GM12892 (cell line): ENCODE measurements around the gene CYP17A1.
"Not testable (repeated sequence)": the region's sequence is repeated elsewhere in the genome, so short reads cannot be mapped to it uniquely, and the experiment has no call there.

Source experiments
- DNase-seq: peaks from one replicate; pipeline ENCODE4 v3.0.0; 2011; ENCODE audit not compliant: insufficient read length
- FAIRE-seq: peaks from 2 replicates; lab custom pipeline; 2011; peaks lifted over from hg19 to GRCh38; lab: Jason Lieb, UNC
- POLR2A ChIP-seq: IDR thresholded peaks from 2 replicates; pipeline ENCODE4 v1.6.1; 2011; ENCODE audit warnings: low read depth, low read length, control low read depth
- POLR2AphosphoS5 ChIP-seq: IDR thresholded peaks from 2 replicates; pipeline ENCODE4 v1.6.1; 2011; ENCODE audit warnings: low read depth, low read length, control low read depth
- TAF1 ChIP-seq: IDR thresholded peaks from 2 replicates; pipeline ENCODE4 v1.6.1; 2011; ENCODE audit warnings: low read depth, mild to moderate bottlenecking, control low read depth, low read length, borderline replicate concordance

CYP17A1 gene

GRCh38 chr10:102850025-102850518, 12.9 kb upstream of the CYP17A1 start:
- TF ChIP-seq POLR2A (no peak), TAF1 (no peak), POLR2AphosphoS5 (no peak)
- FAIRE-seq (no peak), DNase-seq (no peak)

- no peak for DNase-seq
- TF ChIP-seq POLR2A (no peak), POLR2AphosphoS5 (no peak), TAF1 (no peak)
- FAIRE-seq = no peak
Measured at GRCh38 chr10:102845352-102845902, 8.2 kb upstream of the CYP17A1 start.

DNA sequence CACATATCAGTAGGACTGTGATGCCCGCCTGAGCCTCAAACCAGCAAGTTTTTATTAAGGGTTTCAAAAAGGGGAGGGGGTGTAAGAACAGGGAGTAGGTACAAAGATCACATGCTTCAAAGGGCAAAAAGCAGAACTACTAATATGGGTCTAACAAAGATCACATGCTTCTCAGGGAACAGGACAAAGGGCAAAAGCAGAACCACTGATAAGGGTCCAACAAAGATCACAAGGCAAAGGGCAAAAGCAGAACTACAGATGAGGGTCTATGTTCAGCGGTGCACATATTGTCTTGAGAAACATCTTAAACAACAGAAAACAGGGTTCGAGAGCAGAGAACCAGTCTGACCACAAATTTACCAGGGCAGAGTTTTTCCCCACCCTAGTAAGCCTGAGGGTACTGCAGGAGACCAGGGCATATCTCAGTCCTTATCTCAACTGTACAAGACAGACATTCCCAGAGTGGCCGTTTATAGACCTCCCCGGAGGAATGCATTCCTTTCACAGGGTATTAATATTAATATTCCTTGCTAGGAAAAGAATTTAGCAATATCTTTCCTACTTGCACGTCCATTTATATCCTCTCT, 7.1 kb upstream of the CYP17A1 start:
- not testable (repeated sequence) for DNase-seq, FAIRE-seq

DNA sequence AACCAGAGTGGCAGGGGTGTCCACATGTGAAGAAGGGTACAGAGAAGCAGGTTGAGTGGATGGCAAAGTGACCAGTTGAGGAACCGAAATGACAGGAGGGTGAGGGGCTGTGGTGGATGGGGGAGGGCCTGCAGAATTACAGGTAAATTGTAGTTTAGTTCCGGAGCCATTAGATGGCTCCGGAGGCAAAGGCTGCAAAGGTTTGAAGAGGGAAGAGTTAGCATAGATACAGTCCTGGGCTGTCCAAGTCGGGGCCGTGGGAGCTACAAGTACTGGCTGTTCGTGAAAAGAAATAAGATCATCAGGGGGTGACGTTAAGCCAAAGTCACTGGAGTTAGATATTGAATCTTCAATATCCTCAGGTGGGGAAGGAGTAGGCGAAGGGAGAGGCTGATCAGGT, 5.9 kb upstream of the CYP17A1 start:
- FAIRE-seq, DNase-seq: not testable (repeated sequence)

DNA sequence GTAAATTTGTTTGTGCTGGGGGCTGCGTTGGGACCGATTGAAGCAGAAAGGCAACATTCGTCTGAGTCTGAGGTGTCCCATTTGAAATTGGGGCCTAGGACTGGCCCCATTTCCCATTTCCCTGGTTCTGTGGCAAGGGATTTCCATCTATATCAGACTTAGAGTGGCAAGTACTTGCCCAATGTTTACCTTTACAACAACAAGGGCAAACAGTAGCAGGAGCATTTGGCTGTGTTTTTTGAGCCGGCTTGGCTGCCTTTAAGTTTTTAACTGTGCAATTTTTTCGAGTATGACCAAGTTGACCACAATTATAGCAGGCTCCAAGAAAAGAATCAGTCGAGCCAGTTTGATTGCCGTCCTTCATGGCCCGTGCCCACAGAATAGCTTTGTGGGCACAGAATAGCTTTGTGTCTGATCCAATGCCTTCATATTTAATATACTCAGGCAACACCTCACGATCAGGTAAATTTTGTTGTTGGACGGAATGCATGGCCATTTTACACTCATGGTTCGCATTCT, 4.7 kb upstream of the CYP17A1 start:
- DNase-seq = no peak
- FAIRE-seq = no peak
- TF ChIP-seq POLR2AphosphoS5 (no peak), TAF1 (no peak), POLR2A (no peak)

DNA sequence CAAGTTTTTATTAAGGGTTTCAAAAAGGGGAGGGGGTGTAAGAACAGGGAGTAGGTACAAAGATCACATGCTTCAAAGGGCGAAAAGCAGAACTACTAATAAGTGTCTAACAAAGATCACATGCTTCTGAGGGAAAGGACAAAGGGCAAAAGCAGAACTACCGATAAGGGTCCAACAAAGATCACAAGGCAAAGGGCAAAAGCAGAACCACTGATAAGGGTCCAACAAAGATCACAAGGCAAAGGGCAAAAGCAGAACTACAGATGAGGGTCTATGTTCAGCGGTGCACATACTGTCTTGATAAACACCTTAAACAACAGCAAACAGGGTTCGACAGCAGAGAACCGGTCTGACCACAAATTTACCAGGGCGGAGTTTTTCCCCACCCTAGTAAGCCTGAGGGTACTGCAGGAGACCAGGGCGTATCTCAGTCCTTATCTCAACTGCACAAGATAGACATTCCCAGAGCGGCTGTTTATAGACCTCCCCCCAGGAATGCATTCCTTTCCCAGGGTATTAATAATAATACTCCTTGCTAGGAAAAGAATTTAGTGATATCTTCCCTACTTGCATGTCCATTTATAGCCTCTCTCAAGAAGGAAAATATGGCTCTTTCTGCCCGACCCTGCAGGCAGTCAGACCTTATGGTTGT, 1.2 kb upstream of the CYP17A1 start:
- not testable (repeated sequence) for FAIRE-seq, DNase-seq

- no peak for TF ChIP-seq POLR2AphosphoS5
- TF ChIP-seq TAF1 = no peak
- TF ChIP-seq POLR2A = no peak
- DNase-seq = peak; percentile 69
Measured at GRCh38 chr10:102835007-102835482, 2.2 kb downstream of the CYP17A1 start.

DNA sequence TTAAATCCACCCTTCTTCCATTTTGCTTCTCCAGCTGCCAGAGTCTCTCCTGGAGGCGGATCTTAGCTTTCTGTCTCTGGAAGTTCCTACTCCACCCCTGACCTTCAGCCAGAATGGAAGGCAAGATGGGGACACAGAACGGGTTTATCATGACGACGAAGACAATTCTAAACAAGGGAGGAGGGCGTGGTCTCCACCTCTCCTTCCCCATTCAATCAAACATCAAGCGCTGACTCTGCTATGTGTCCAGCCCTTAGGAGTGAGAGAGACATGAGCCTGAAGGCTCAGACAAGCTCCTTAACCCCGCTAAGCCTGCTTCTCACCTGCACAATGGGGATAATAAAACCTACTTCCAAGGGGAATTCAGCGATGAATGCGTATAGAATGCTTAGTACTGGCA, 3.1 kb downstream of the CYP17A1 start:
- no peak for DNase-seq
- TF ChIP-seq POLR2AphosphoS5 (no peak), POLR2A (no peak), TAF1 (no peak)
- no peak for FAIRE-seq

More at GRCh38 chr10:102835007-102835482, 2.2 kb downstream of the CYP17A1 start:
- peak; percentile 92 for FAIRE-seq

DNA sequence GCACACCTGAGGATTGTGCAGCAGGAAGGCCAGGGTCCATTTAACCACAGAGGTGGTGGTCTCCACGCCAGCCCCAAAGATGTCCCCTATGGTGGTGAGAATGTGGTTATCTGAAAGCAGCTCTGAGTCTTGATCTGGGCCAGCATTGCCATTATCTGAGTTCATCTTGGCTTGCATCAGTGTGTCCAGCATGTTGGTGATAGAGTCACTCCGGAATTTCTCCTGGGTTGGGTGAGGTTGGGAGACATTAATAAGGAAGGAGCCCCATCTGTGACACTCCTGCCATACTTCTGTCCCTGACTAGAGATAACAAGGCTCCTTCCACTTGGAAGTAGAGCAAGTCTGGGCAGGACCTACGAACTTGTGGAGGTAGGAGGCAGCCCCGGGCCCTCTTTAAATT, 4.2 kb downstream of the CYP17A1 start:
- DNase-seq (no peak), FAIRE-seq (no peak)
- TF ChIP-seq POLR2A = no peak
- no peak for TF ChIP-seq POLR2AphosphoS5
- TF ChIP-seq TAF1 = no peak

DNA sequence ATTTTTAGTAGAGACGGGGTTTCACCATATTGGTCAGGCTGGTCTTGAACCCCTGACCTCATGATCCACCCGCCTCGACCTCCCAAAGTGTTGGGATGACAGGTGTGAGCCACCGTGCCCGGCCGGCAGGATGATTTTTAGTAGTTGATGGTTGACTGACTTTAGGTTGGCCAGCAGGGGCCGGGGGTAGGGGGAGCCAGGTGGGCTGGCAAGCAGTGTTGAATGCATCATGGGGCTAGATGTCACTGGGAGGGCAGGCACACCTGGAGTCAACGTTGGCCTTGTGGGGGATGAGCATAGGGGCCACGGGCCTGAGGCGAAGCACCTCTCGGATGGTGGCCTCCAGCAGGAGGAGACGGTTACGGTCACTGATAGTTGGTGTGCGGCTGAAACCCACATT, 5.0 kb downstream of the CYP17A1 start:
- DNase-seq (no peak), FAIRE-seq (no peak)
- no peak for TF ChIP-seq TAF1
- no peak for TF ChIP-seq POLR2A
- no peak for TF ChIP-seq POLR2AphosphoS5

GRCh38 chr10:102831322-102832071, 5.7 kb downstream of the CYP17A1 start:
- TF ChIP-seq TAF1 = no peak
- TF ChIP-seq POLR2A = no peak
- TF ChIP-seq POLR2AphosphoS5 = no peak
- FAIRE-seq (no peak), DNase-seq (no peak)

DNA sequence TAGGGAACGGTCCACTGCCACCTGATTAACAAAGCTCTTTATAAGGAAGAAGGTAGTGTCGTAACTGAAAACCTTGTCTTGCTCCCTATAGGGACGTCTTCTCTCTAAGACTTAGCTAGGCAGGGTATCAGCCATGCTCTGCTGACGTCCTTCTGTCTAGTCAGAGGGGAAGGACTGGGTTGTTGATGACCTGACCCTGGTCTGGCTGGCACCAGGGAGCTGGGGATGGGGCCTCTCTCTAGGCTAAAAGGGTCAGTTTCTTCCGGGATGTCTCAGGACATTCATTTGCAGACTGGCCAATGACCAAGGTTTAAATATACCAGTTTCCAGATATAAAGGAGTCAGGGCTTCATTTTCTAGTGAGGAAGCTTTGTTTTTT, 9.6 kb downstream of the CYP17A1 start:
- no peak for DNase-seq
- no peak for FAIRE-seq
- TF ChIP-seq POLR2AphosphoS5 (no peak), TAF1 (no peak), POLR2A (no peak)
